PC-9 (cell line): Measurements from ENCODE around the gene CNR1.

Source experiments
- CTCF ChIP-seq: fragments of 200-600 bp; sonication (generic); conservative IDR thresholded peaks from 2 replicates; pipeline ENCODE4 v1.6.1; 2017; ENCODE audit warnings: mixed run types, antibody characterized with exemption, mild to moderate bottlenecking, moderate library complexity
- EZH2 ChIP-seq: fragments of 200-600 bp; sonication (generic); IDR thresholded peaks from 2 replicates; pipeline ENCODE4 v1.8.0; 2017; ENCODE audit warnings: antibody characterized with exemption, low read depth

- TF ChIP-seq EZH2 (no peak), CTCF (no peak)
Observed at GRCh38 chr6:88161940-88162339, 4.2 kb downstream of the CNR1 start.
